RWPE2 (cell line): ENCODE data around the gene SCAMP2.

Experiments
- ATAC-seq: fragments of 200-7000 bp; cut with Tn5 transposase; 3 replicates; pipeline ENCODE4 v1.9.1; 2021; ENCODE audit warnings: low read depth
- DNase-seq: peaks from one replicate; pipeline ENCODE4 v3.0.0-alpha.2; 2020; ENCODE audit warnings: low spot score
- H3K27ac ChIP-seq: fragments of 450-650 bp; 2 replicates; pipeline ENCODE4 v1.5.1; 2017; ENCODE audit warnings: mild to moderate bottlenecking; ENCODE audit not compliant: poor library complexity, severe bottlenecking
- H3K27me3 ChIP-seq: fragments of 250-450 bp; sonication (Bioruptor Pico); 2 replicates; pipeline ENCODE4 v1.5.1; 2021; ENCODE audit warnings: mild to moderate bottlenecking, moderate library complexity; ENCODE audit not compliant: insufficient read depth, poor library complexity, severe bottlenecking
- H3K36me3 ChIP-seq: fragments of 250-450 bp; sonication (Bioruptor Pico); 2 replicates; pipeline ENCODE4 v1.5.1; 2020; ENCODE audit warnings: low read depth, mild to moderate bottlenecking, moderate library complexity
- H3K4me1 ChIP-seq: fragments of 250-450 bp; sonication (Bioruptor Pico); 2 replicates; pipeline ENCODE4 v1.5.1; 2021; ENCODE audit warnings: mild to moderate bottlenecking, moderate library complexity; ENCODE audit not compliant: insufficient read depth, poor library complexity, severe bottlenecking
- H3K4me3 ChIP-seq: fragments of 250-450 bp; sonication (Bioruptor Pico); 2 replicates; pipeline ENCODE4 v1.5.1; 2021; ENCODE audit warnings: mild to moderate bottlenecking, moderate library complexity; ENCODE audit not compliant: severe bottlenecking
- H3K9me3 ChIP-seq: fragments of 250-450 bp; sonication (Bioruptor Pico); 2 replicates; pipeline ENCODE4 v1.5.1; 2021; ENCODE audit warnings: mild to moderate bottlenecking, moderate library complexity; ENCODE audit not compliant: severe bottlenecking
- CTCF ChIP-seq: fragments of 450-650 bp; IDR thresholded peaks from one replicate; pipeline ENCODE4 v1.5.1; 2017; ENCODE audit warnings: mild to moderate bottlenecking, moderate library complexity; ENCODE audit not compliant: poor library complexity, severe bottlenecking

The SCAMP2 gene

GRCh38 chr15:74800559-74801094, 72.5 kb downstream of the SCAMP2 start:
- TF ChIP-seq CTCF, result no peak
- ATAC-seq (no peak), DNase-seq (no peak)
- peaks cover 20% of the 10 kb centered on the region for H3K4me1 ChIP-seq
- H3K4me3 ChIP-seq, result no peak overlapping the region
- no peaks in the 10 kb centered on the region for H3K27me3 ChIP-seq
- H3K27ac ChIP-seq, result peak overlapping the region; percentile 76
- H3K9me3 ChIP-seq, result no peaks in the 10 kb centered on the region
- peaks cover 51% of the 10 kb centered on the region for H3K36me3 ChIP-seq

GRCh38 chr15:74799856-74800558, 73.2 kb downstream of the SCAMP2 start:
- peak; percentile 85 for ATAC-seq
- DNase-seq, result peak; percentile 98
- Histone ChIP-seq H3K27ac (peak overlapping the region; percentile 76), H3K4me3 (no peak overlapping the region), H3K36me3 (peaks cover 58% of the 10 kb centered on the region), H3K4me1 (peaks cover 24% of the 10 kb centered on the region), H3K9me3 (no peaks in the 10 kb centered on the region), H3K27me3 (no peaks in the 10 kb centered on the region)
- peak; percentile 100 for TF ChIP-seq CTCF

GRCh38 chr15:74799255-74799855, 73.8 kb downstream of the SCAMP2 start:
- Histone ChIP-seq H3K4me1 (peaks cover 28% of the 10 kb centered on the region), H3K27ac (peak overlapping the region; percentile 76), H3K27me3 (no peaks in the 10 kb centered on the region), H3K36me3 (peaks cover 60% of the 10 kb centered on the region), H3K4me3 (no peak overlapping the region), H3K9me3 (no peaks in the 10 kb centered on the region)
- no peak for DNase-seq
- ATAC-seq, result peak; percentile 6
- TF ChIP-seq CTCF, result no peak

- DNase-seq (no peak), ATAC-seq (no peak)
- H3K4me1 ChIP-seq, result peaks cover 30% of the 10 kb centered on the region
- no peaks in the 10 kb centered on the region for H3K9me3 ChIP-seq
- peak overlapping the region; percentile 76 for H3K27ac ChIP-seq
- H3K36me3 ChIP-seq, result peaks cover 56% of the 10 kb centered on the region
- no peaks in the 10 kb centered on the region for H3K27me3 ChIP-seq
- TF ChIP-seq CTCF, result no peak
- H3K4me3 ChIP-seq, result no peak overlapping the region
These were observed 74.5 kb downstream of the SCAMP2 start for GRCh38 chr15:74798388-74799254.
